K562 (cell line): ENCODE data around the gene CLIP4. TPM values are rescaled to one million over a fixed set of nuclear protein-coding genes. Genes with fewer than 3 reads are reported as not detected.

ENCODE experiments used
- ATAC-seq: fragments of 200-7000 bp; cut with Tn5 transposase; 3 replicates; pipeline ENCODE4 v1.9.1; 2020; ENCODE audit warnings: moderate library complexity
- BruUV-seq: library from RNA; stranded (reverse); fragments of 400-500 nt; replicated peaks from 2 replicates; lab custom pipeline; 2021; lab: Mats Ljungman, UMichigan
- CTCF ChIA-PET: fragments of 300-600 bp; formaldehyde crosslinking; extraction: SDS; loops from one replicate; lab custom pipeline; 2021; ENCODE audit warnings: low intra/inter-chr PET ratio; lab: Yijun Ruan, JAX
- POLR2A ChIA-PET: fragments of 300-600, 350-650 bp; sonication (Branson Sonifier 250); formaldehyde crosslinking; extraction: SDS; loops from one replicate; lab custom pipeline; 2021; ENCODE audit warnings: antibody characterized with exemption, inconsistent platforms; lab: Yijun Ruan, JAX
- DNase-seq, 4 experiments: peaks; one replicate each; pipeline versions ENCODE4 v3.0.0 to v3.0.0-alpha.2; 2011 to 2018; ENCODE audit warnings: low spot score in 3 of 4, mixed read lengths in 3 of 4; ENCODE audit errors: extremely low read depth in 1 of 4
- FAIRE-seq: peaks from 2 replicates; lab custom pipeline; 2011; peaks lifted over from hg19 to GRCh38; lab: Jason Lieb, UNC
- H2AFZ ChIP-seq: 2 replicates; pipeline ENCODE4 v1.6.0; 2011; ENCODE audit warnings: low read depth, low read length, control low read depth, inconsistent platforms
- H3K27ac ChIP-seq: fragments of 200-600 bp; 3 replicates; pipeline ENCODE4 v1.8.0; 2011; ENCODE audit warnings: low read depth, mild to moderate bottlenecking, control low read depth, inconsistent platforms, low read length, moderate library complexity, mixed read lengths; ENCODE audit errors: extremely low read depth
- H3K27me3 ChIP-seq, 2 experiments: fragments of 300-600 bp in 1 of 2; 2 replicates in 1 of 2; 3 replicates in 1 of 2; pipeline versions ENCODE4 v1.6.0 to v1.8.0; 2011; ENCODE audit warnings: inconsistent platforms in 2 of 2, low read length in 2 of 2, mild to moderate bottlenecking in 1 of 2, mixed read lengths in 1 of 2, moderate library complexity in 1 of 2; ENCODE audit not compliant: control insufficient read depth in 2 of 2, insufficient read depth in 2 of 2
- H3K36me3 ChIP-seq: fragments of 300-600 bp; 3 replicates; pipeline ENCODE4 v1.8.0; 2011; ENCODE audit warnings: mild to moderate bottlenecking, low read length, inconsistent platforms; ENCODE audit not compliant: control insufficient read depth, insufficient read depth
- H3K4me1 ChIP-seq, 2 experiments: fragments of 200-600 bp in 1 of 2; replicated peaks in 1 of 2; 2 replicates in 1 of 2; 3 replicates in 1 of 2; pipeline versions ENCODE4 v1.5.1 to v1.8.0; 2011; ENCODE audit warnings: inconsistent platforms in 2 of 2, low read length in 2 of 2, mild to moderate bottlenecking in 1 of 2, mixed read lengths in 1 of 2, moderate library complexity in 1 of 2; ENCODE audit not compliant: control insufficient read depth in 2 of 2, insufficient read depth in 2 of 2
- H3K4me2 ChIP-seq: 2 replicates; pipeline ENCODE4 v1.6.1; 2011; ENCODE audit warnings: low read length, control low read depth, inconsistent platforms, mixed read lengths; ENCODE audit not compliant: insufficient read depth
- H3K4me3 ChIP-seq: fragments of 200-600 bp; sonication (generic), shearing (Covaris generic); 2 replicates; pipeline ENCODE4 v1.5.1; 2016; ENCODE audit warnings: control low read depth, inconsistent platforms
- H3K79me2 ChIP-seq: fragments of 200-600 bp; 3 replicates; pipeline ENCODE4 v1.8.0; 2011; ENCODE audit warnings: low read length, inconsistent platforms; ENCODE audit not compliant: control insufficient read depth, insufficient read depth
- H3K9ac ChIP-seq, 2 experiments: 2 replicates each; pipeline versions ENCODE4 v1.6.0 to v1.6.1; 2011; ENCODE audit warnings: low read depth in 2 of 2, low read length in 2 of 2, control low read depth in 1 of 2, inconsistent platforms in 1 of 2, mild to moderate bottlenecking in 1 of 2, mixed read lengths in 1 of 2; ENCODE audit not compliant: insufficient read depth in 1 of 2
- H3K9me1 ChIP-seq: one replicate; pipeline ENCODE4 v1.6.0; 2011; ENCODE audit warnings: inconsistent platforms, mild to moderate bottlenecking, low read length, moderate library complexity; ENCODE audit not compliant: control insufficient read depth, insufficient read depth
- H3K9me3 ChIP-seq: replicated peaks from 2 replicates; pipeline ENCODE4 v1.5.1; 2011; ENCODE audit warnings: low read depth, low read length, inconsistent platforms; ENCODE audit not compliant: control insufficient read depth, insufficient read depth
- H4K20me1 ChIP-seq: replicated peaks from 2 replicates; pipeline ENCODE4 v1.6.1; 2011; ENCODE audit warnings: low read length, inconsistent platforms, mixed read lengths; ENCODE audit not compliant: control insufficient read depth, insufficient read depth
- BRF2 ChIP-seq: IDR thresholded peaks from 3 replicates; pipeline ENCODE4 v1.6.1; 2011; ENCODE audit warnings: borderline replicate concordance, mild to moderate bottlenecking; ENCODE audit not compliant: insufficient read length, insufficient read depth
- ETV6 ChIP-seq, 3 experiments: fragments of 150-350 bp in 1 of 3; sonication (generic) in 1 of 3; formaldehyde crosslinking in 1 of 3; IDR thresholded peaks; 2 replicates each; pipeline versions ENCODE4 v1.6.1 to v1.8.0; 2014 to 2022; ENCODE audit warnings: borderline replicate concordance in 2 of 3, low read depth in 2 of 3, antibody characterized with exemption in 1 of 3, low read length in 1 of 3, mild to moderate bottlenecking in 1 of 3, missing genetic modification reagents in 1 of 3
- EWSR1 ChIP-seq: fragments of 450-650 bp; IDR thresholded peaks from 2 replicates; pipeline ENCODE4 v1.6.1; 2018; ENCODE audit warnings: borderline replicate concordance, mild to moderate bottlenecking, low read depth, moderate library complexity; ENCODE audit not compliant: partially characterized antibody
- FOXO4 ChIP-seq: fragments of 450-650 bp; formaldehyde crosslinking; IDR thresholded peaks from 2 replicates; pipeline ENCODE4 v1.4.0; 2020; ENCODE audit warnings: mild to moderate bottlenecking, moderate library complexity
- GABPB1 ChIP-seq: sonication (generic); formaldehyde crosslinking; IDR thresholded peaks from 2 replicates; pipeline ENCODE4 v1.8.0; 2022; ENCODE audit warnings: mild to moderate bottlenecking, missing genetic modification reagents
- MTA1 ChIP-seq: fragments of 450-650 bp; IDR thresholded peaks from 2 replicates; pipeline ENCODE4 v1.6.1; 2017; ENCODE audit warnings: borderline replicate concordance
- PKNOX1 ChIP-seq: fragments of 450-650 bp; IDR thresholded peaks from 2 replicates; pipeline ENCODE4 v1.6.1; 2016
- RUNX1 ChIP-seq: sonication (generic); IDR thresholded peaks from 2 replicates; pipeline ENCODE4 v1.6.1; 2016; ENCODE audit warnings: antibody characterized with exemption, low read depth
- SAP30 ChIP-seq: fragments of 200-600 bp; sonication (generic); IDR thresholded peaks from 2 replicates; pipeline ENCODE4 v1.6.1; 2012; ENCODE audit warnings: borderline replicate concordance, low read depth, mild to moderate bottlenecking, moderate library complexity, low read length, control low read depth, inconsistent platforms; ENCODE audit not compliant: insufficient read depth, poor library complexity, severe bottlenecking
- TBL1XR1 ChIP-seq, 2 experiments: IDR thresholded peaks; 2 replicates each; pipeline ENCODE4 v1.6.1; 2012; ENCODE audit warnings: improper control_type of control experiment in 2 of 2, low read length in 2 of 2, mild to moderate bottlenecking in 1 of 2
- WGBS: fragments of 100-300 bp; shearing (Covaris generic); methylation state at CpG from one replicate; pipeline ENCODE4 v1.1.6; 2016; ENCODE audit warnings: low coverage, mixed read lengths; ENCODE audit not compliant: insufficient coverage; ENCODE audit errors: missing lambda C conversion rate; 5-methylcytosine and 5-hydroxymethylcytosine counted together
- in situ Hi-C: fragments of 300-500 bp; cut with MboI; formaldehyde crosslinking; loops from 4 replicates; pipeline ENCODE4 v1.15.0; 2018; ENCODE audit warnings: inconsistent platforms, mixed read lengths
- intact Hi-C: fragments of 100-400 bp; cut with micrococcal nuclease; formaldehyde crosslinking; loops from 2 replicates; pipeline ENCODE4 v1.14.2; 2022
- polyA plus RNA-seq, 8 experiments: library from polyadenylated mRNA; depleted of rRNA in 4 of 8; stranded (reverse) in 5 of 8; unstranded in 3 of 8; fragments of >200 nt; fragmentation: Nextera tagmentation in 2 of 8; fragmentation: Illumina TruSeq in 1 of 8; extraction: Ambion mirVana in 2 of 8; extraction: Trizol in 1 of 8; gene quantifications; 2 replicates each; pipeline versions ENCODE4 v1.2.1 to v1.2.3, GENCODE V29; 2011 to 2014; ENCODE audit warnings: inconsistent platforms in 1 of 8, missing spikeins in 1 of 8
- total RNA-seq, 7 experiments: library from RNA; depleted of rRNA in 6 of 7; stranded (reverse); fragments of >200 nt in 6 of 7; fragmentation: Illumina TruSeq in 2 of 7; extraction: Trizol in 2 of 7; gene quantifications; 2 replicates each; pipeline versions ENCODE4 v1.2.1 to v1.2.3, GENCODE V29; 2011 to 2021; ENCODE audit warnings: low replicate concordance in 1 of 7

Gene CLIP4
- total and polyA plus RNA-seq, 9 of the 15 experiments (the other 6 are each of a cell fraction or from before 2014, with no cell fraction given), result 0.03 to 0.38 (median 0.13) TPM; not detected in 5

- Histone ChIP-seq H3K4me2 (no peak overlapping the region), H3K9ac (no peak overlapping the region), H3K27me3 (peaks cover 6 to 7% of the 10 kb centered on the region in 2 experiments; a peak in 3 of 5 replicates), H3K4me1 (no peaks in the 10 kb centered on the region), H3K4me3 (no peak overlapping the region), H3K27ac (no peak overlapping the region), H4K20me1 (no peaks in the 10 kb centered on the region), H3K79me2 (no peaks in the 10 kb centered on the region), H3K9me1 (no peaks in the 10 kb centered on the region), H3K9me3 (no peaks in the 10 kb centered on the region), H2AFZ (no peak overlapping the region), H3K36me3 (no peaks in the 10 kb centered on the region)
- intact Hi-C loops (no loop called here), in situ Hi-C loops (no loop called here)
- POLR2A ChIA-PET, result no interaction called here
- no peak for ATAC-seq
- BruUV-seq, result no TSS peak
- DNase-seq, result no peak
- TF ChIP-seq MTA1, result no peak
- FAIRE-seq, result no peak
- 1% methylated on average over 5 of the region's 5 CpGs for WGBS
- CTCF ChIA-PET, result no interaction called here
Observed at GRCh38 chr2:29189052-29189451, 73.8 kb downstream of the CLIP4 start.

GRCh38 chr2:29191817-29192216 is 76.6 kb downstream of the CLIP4 start:
- Histone ChIP-seq H3K9me3 (no peaks in the 10 kb centered on the region), H3K4me1 (no peaks in the 10 kb centered on the region), H2AFZ (no peak overlapping the region), H3K4me2 (no peak overlapping the region), H3K36me3 (no peaks in the 10 kb centered on the region), H3K4me3 (no peak overlapping the region), H3K9me1 (no peaks in the 10 kb centered on the region), H3K27me3 (peaks cover 7 to 10% of the 10 kb centered on the region in 2 experiments; a peak in 3 of 5 replicates), H3K9ac (no peak overlapping the region), H4K20me1 (no peaks in the 10 kb centered on the region), H3K79me2 (no peaks in the 10 kb centered on the region), H3K27ac (no peak overlapping the region)
- no TSS peak for BruUV-seq
- whole genome bisulfite sequencing, result 8% methylated on average over 6 of the region's 6 CpGs
- intact Hi-C loops (loop anchor here (10.0 kb wide), 2 partner anchors 117 to 607 kb away; partner anchors contain the start of gene PCARE), in situ Hi-C loops (no loop called here)
- no peak for DNase-seq
- CTCF ChIA-PET, result no interaction called here
- ATAC-seq, result no peak
- no peak for FAIRE-seq
- no peak for TF ChIP-seq GABPB1 (CRISPR knock-in tag)
- TF ChIP-seq ETV6 (IDR thresholded peaks at IDR 0.05; ENCODE audit: borderline replicate concordance in 1 of 2, low read depth in 2 of 2, low read length in 1 of 2), result no peak
- no peak for TF ChIP-seq ETV6 (CRISPR knock-in tag; IDR thresholded peaks at IDR 0.05; ENCODE audit: borderline replicate concordance)
- TF ChIP-seq RUNX1, result no peak
- TF ChIP-seq BRF2, result no peak
- no peak for TF ChIP-seq SAP30
- TF ChIP-seq PKNOX1, result no peak
- no peak for TF ChIP-seq TBL1XR1 (IDR thresholded peaks at IDR 0.05; ENCODE audit: low read length in 2 of 2)
- no peak for TF ChIP-seq EWSR1
- no peak for TF ChIP-seq FOXO4 (CRISPR knock-in tag)
- POLR2A ChIA-PET, result no interaction called here
